NCI-H2196 treated with DMSO at 0.1 percent for 48 hours (cell line): ENCODE measurements around the gene SS18L1.
"Not testable (repeated sequence)": the region's sequence is repeated elsewhere in the genome, so short reads cannot be mapped to it uniquely, and the experiment has no call there.

Experiments
- DNase-seq: peaks from one replicate; lab custom pipeline; 2025; ENCODE audit not compliant: unreplicated experiment; lab: John Stamatoyannopoulos, UW

Gene SS18L1

GRCh38 chr20:62143081-62143956 lies at the start of gene SS18L1, which contains the start of gene PSMA7:
TSS of gene SS18L1 (plus strand) at chr20:62143769. CDS start at chr20:62143821, 52 bp downstream.
TSS of gene PSMA7 (minus strand) at chr20:62143394. CDS start at chr20:62143303, 91 bp downstream.
- DNase-seq, result peak; percentile 69

DNA sequence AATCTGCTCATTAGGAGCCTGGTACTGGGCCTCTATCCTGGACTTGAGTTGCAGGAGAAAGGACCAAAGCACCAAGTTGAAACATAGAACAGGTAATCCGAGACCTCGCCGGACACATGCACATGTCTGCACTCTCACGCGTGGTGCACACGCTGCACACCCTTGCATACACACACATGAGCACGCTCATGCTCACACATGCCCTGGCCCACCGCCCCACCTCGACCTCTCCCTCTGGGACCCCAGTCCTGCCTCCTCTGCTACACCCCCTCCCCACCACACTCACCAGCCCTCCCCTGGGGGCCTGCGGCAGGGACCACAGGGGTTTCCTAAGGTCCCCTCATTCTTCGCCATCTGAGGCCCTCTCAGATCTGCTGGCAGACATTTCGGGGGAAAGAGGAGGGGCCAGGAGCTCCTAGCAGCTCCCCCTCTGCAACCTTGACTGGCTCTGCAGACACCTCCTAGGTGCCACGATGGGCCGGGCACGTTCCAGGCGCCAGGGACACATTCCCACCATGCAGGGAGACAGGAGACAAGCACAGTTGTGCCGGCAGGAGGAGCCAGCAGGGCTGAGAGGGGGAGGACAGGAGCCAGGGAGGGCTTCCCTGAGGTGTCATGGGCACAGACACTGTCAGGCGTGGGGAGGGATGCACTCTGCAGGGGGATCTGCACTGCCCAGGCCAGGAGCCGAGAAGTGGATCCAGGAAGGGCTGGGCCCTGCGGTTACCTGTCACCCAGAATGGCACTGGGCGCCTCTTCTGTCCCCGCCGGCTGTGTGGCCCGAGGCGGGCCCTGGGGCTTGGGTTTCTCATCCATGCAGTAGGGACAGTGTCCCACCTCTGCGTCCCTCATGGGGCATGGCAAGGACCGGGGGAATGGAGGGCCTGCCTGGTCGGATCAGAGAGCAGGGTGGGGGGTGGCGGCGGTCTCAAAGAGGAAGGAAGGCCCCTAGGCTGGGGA lies 46.9 kb upstream of the SS18L1 start:
- DNase-seq, result no peak

- no peak for DNase-seq
These were observed 45.6 kb upstream of the SS18L1 start for GRCh38 chr20:62097881-62098407.

DNA sequence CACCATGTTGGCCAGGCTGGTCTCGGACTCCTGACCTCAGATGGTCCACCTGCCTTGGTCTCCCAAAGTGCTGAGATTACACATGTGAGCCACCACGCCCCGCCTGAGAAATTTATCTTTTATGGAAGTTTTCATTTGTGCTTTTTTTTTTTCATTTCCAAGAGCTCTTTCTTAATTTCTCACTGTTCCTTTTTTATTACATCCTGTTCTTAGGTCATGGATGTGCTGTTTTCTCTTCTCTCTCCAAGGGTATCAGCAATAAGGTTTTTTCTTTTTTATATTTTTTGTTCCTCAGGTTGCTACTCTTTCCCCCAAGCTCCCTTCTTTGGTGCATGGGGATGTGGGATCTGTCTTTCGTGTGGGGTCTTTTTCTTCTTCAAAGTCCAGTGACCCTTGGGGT lies 42.5 kb upstream of the SS18L1 start:
- DNase-seq, result no peak

- DNase-seq, result no peak
These were observed 39.9 kb upstream of the SS18L1 start for GRCh38 chr20:62103508-62104233.

GRCh38 chr20:62104234-62104789 lies 39.3 kb upstream of the SS18L1 start:
- DNase-seq, result no peak

GRCh38 chr20:62104791-62105345 lies 38.7 kb upstream of the SS18L1 start:
- no peak for DNase-seq

GRCh38 chr20:62105592-62105991 lies 38.0 kb upstream of the SS18L1 start:
- DNase-seq, result no peak

DNA sequence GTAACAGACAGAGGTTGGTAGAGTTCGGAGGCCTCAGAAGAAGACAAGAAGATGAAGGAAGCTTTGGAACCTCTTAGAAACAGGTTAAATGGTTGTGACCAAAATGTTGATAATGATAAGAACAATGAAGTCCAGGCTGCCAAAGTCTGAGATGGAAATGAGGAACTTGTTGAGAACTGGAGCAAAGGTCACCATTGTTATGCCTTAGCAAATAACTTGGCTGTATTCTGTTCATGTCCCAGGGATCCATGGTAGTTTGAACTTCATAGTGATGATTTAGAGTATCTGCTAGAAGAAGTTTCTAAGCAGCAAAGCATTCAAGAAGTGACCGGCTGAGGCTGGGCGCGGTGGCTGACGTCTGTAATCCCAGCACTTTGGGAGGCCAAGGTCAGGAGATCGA lies 32.4 kb upstream of the SS18L1 start:
- no peak for DNase-seq

DNA sequence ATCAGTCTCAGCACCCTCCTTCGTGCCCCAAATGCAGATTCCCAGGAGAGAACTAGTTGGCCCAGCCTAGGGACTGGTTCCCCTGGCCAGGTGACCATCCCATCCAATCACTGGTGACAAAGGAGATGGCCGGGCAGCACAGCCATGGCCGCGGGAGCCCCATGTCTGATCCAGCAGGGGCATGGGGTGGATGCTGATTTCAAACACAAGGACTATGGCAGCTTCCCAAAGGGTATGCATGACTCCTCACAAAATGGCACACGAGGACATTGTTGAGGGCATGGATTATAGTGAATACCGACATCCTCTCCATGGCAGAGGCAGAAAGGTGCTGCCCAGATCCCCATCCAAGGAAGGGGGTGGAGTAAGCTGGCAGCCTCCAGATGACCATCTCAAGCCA lies 31.2 kb upstream of the SS18L1 start:
- DNase-seq, result no peak

GRCh38 chr20:62114894-62115293 lies 28.7 kb upstream of the SS18L1 start:
- DNase-seq, result no peak

- DNase-seq, result not testable (repeated sequence)
These were observed 27.7 kb upstream of the SS18L1 start for GRCh38 chr20:62115800-62116407.

DNA sequence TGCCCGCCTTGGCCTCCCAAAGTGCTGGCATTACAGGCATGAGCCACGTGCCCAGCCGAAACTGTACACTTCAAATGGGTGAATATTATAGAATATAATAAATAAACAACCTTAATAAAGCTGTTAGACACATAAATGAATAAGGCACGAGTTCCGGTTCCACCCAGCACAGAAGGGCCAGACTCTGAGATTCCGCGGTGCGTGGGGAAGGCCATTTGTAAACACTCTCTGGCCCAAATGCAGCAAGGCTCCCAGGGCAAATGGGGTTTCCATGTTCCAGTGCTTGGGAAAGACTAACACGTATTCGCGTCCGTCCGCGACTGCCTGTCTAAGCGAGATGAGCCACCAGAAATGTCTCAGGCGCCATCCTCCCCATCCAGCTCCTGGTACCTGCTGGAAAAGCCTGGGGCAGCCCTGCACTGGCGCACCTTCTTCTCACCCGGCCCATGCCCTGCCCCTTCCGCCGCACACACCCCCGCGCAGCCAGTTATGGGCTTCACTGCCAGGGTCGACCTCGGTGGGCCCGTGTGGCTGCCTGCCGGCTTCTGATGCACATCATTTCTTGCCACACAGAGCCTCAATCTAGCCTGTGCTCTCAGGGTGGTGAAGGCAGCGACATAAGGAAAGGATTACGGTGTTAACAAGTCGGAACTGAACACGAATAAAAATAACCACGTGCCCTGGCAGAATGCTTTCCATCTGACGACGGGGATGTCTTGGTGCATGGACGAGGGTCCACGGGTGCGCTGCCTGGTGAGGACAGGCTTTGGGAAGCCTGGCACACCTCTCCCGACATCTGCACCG lies 26.8 kb upstream of the SS18L1 start:
- DNase-seq, result no peak

DNA sequence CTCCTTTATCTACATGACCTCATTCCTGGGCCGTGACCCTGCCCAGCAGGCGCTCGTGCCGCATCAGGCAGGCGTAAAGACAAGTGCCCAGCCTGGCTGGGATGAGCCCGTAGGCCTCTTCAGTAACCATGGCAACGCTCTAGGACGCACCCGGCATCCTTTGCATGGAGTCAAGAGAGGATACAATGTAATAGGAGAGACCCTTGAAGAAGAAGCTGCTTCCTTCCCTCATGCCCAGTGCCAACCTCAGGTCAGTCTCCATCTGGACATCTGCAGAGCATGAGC lies 26.3 kb upstream of the SS18L1 start:
- DNase-seq, result no peak

DNA sequence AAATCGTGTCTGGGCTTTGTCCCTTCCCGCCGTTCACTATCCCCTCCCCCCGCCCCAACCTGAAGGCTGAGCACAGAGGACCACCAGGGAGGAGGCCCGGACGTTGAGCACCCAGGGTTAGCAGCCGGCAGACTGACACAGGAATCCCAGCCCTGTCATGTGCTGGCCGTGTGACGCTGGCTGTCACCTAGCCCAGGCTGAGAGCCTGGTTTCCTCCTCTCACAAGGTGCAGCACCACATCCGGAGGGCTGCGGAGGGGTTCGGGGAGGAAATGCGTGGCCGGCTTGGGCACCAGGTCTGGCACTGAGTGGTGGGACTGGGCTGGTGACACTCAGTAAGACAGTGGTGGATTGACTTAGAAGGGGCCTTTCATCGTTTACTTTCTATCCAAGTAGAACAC lies 25.9 kb upstream of the SS18L1 start:
- no peak for DNase-seq

GRCh38 chr20:62118113-62119043 lies 25.2 kb upstream of the SS18L1 start:
- DNase-seq, result no peak

DNA sequence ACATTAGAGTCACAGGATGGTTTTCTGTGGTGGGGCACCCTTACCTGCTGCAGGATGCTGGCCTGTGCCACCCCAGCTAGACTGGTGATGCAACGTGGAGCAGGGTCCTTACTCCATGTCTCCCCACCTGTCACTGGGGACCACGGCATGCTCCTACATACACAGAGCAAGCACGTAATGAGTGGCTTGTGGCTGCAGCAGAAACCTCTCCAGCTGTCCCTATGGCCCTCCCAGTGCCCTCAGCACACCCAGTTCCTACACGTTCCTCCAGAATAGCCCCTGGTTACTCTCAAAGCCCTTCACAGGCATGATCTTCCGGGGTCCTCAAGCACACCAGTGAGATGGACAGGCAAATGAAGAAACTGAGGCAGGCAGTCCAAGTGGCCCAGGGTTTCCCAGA lies 24.5 kb upstream of the SS18L1 start:
- no peak for DNase-seq
